Measurements from ENCODE around the gene PCBP2.

DNA sequence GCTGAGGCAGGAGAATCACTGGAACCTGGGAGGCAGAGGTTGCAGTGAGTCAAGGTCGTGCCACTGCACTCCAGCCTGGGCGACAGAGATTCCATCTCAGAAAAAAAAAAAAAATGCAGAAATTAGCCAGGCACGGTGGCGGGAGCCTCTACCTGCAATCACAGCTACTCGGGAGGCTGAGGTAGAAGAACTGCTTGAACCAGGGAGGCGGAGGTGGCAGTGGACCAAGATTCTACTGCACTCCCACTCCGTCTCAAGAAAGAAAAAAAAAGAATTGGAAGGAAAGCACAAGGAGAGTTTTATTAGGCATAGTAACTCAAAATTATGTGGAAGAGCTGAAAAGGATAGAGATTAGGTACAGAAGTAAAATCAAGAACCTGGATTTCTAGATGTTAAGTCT, 49.0 kb upstream of the PCBP2 start:
- TF ChIP-seq, protein P1, sequence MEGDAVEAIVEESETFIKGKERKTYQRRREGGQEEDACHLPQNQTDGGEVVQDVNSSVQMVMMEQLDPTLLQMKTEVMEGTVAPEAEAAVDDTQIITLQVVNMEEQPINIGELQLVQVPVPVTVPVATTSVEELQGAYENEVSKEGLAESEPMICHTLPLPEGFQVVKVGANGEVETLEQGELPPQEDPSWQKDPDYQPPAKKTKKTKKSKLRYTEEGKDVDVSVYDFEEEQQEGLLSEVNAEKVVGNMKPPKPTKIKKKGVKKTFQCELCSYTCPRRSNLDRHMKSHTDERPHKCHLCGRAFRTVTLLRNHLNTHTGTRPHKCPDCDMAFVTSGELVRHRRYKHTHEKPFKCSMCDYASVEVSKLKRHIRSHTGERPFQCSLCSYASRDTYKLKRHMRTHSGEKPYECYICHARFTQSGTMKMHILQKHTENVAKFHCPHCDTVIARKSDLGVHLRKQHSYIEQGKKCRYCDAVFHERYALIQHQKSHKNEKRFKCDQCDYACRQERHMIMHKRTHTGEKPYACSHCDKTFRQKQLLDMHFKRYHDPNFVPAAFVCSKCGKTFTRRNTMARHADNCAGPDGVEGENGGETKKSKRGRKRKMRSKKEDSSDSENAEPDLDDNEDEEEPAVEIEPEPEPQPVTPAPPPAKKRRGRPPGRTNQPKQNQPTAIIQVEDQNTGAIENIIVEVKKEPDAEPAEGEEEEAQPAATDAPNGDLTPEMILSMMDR (IDR thresholded peaks at IDR 0.05) = no peak
- no peak for TF ChIP-seq EP300 (IDR thresholded peaks at IDR 0.05)
- TF ChIP-seq POLR2A (IDR thresholded peaks at IDR 0.05; ENCODE audit: low read depth) = no peak
- TF ChIP-seq POLR2AphosphoS5 (IDR thresholded peaks at IDR 0.05) = no peak

All from esophagus muscularis mucosa (tissue), 4 donors.